Stimulated activated CD4-positive, alpha-beta T cell treated with anti-CD3 and anti-CD28 coated beads, Interleukin-4, amount 100 ng/mL, for 24 hours (primary cell): ENCODE data around the gene KPNB1.

ENCODE experiments used
- DNase-seq: peaks from one replicate; pipeline ENCODE4 v3.0.0-alpha.2; 2020

The KPNB1 gene

DNA sequence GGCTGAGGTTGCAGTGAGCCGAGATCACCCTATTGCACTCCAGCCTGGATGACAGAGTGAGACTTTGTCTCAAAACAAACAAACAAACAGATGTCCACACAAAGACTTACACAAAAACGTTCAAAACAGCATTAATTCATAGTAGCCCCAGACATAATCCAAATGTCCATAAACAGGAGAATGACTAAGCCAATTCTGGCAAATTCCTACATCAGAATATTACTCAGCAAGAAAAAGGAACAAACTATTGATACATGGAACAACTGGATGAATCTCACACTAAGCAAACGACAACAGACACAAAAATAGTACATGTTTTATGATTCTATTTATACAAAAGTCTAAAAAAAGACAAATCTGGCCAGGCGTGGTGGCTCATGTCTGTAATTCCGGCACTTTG is 10.8 kb upstream of the KPNB1 start:
- DNase-seq: no peak

DNA sequence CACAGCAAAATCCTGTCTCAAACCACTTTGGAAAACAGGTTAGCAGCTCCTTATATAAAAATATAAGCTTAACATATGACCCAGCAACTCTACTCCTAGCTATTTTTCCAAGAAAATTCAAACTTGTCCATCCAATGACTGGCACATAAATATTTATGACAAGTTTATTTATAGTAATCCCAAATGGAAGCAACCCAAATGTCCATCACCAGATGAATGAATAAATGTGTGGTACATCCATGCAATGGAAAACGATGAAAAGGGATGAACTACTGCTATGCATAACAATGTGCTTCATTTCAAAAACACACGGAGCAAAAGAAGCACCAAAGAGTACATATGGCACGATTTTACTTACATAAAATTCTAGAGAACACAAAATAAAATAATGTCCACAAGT is 9.6 kb upstream of the KPNB1 start:
- DNase-seq: no peak

DNA sequence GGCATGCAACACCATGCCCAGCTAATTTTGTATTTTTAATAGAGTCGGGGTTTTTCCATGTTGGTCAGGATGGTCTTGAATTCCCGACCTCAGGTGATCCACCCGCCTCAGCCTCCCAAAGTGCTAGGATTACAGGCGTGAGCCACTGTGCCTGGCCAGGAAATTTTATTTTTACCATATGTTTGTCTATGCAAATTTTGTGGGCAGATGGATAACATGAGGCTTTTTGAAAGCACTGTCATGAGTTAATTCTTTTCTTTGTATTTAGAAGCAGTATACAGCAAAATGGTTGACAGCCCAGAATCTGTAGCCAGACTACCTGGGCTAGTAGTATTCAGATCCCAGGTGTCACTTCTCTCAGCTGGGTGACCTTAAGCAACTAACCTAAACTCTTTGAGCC is 8.5 kb upstream of the KPNB1 start:
- DNase-seq: no peak

DNA sequence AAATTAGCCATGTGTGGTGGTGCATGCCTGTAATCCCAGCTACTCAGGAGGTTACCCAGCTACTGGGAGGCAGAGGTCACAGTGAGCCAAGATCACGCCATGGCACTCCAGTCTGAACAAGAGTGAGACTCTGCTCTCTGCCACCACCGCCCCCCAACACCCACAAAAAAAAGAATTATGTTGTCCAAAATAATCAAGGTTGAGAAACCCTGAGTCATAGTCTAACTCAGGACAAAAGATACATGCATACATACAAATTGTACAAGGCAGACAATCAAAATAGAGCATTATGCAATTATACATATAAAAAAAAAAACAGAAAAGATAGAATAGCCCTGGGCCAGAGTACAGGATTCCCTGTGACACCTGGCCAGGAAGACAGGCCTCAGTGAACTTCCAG is 6.6 kb upstream of the KPNB1 start:
- no peak for DNase-seq

DNA sequence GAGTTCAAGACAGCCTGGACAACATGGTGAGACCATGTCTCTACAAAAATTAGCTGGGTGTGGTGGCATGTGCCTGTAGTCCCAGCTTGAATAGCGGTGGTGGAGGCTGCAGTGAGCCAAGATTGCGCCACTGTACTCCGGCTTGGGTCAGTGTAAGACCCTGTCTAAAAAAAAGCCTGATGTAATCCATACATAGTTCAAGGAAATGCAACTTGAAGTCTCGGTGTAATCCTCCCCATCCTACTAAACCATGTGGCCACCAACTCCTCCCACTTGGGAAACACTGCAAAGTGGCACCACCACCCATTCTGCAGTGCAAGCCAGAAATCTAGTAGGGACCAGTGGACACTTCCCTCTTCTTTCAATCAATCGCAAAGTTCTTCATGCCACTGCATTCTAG is 5.4 kb upstream of the KPNB1 start:
- DNase-seq: no peak

DNA sequence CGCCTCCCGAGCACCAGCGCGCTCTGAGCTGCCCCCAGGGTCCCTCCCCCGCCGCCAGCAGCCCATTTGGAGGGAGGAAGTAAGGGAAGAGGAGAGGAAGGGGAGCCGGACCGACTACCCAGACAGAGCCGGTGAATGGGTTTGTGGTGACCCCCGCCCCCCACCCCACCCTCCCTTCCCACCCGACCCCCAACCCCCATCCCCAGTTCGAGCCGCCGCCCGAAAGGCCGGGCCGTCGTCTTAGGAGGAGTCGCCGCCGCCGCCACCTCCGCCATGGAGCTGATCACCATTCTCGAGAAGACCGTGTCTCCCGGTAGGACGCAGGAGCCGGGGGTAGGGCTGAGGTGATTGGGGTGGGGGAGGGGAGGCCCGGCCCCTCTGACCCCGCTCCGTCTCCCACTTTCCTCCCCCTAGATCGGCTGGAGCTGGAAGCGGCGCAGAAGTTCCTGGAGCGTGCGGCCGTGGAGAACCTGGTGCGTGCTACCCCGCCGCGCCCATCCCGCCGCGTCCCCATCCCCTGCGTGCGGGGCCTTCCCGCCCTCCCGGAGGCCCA is 329 bp downstream of the KPNB1 start:
- DNase-seq: peak; percentile 56

DNA sequence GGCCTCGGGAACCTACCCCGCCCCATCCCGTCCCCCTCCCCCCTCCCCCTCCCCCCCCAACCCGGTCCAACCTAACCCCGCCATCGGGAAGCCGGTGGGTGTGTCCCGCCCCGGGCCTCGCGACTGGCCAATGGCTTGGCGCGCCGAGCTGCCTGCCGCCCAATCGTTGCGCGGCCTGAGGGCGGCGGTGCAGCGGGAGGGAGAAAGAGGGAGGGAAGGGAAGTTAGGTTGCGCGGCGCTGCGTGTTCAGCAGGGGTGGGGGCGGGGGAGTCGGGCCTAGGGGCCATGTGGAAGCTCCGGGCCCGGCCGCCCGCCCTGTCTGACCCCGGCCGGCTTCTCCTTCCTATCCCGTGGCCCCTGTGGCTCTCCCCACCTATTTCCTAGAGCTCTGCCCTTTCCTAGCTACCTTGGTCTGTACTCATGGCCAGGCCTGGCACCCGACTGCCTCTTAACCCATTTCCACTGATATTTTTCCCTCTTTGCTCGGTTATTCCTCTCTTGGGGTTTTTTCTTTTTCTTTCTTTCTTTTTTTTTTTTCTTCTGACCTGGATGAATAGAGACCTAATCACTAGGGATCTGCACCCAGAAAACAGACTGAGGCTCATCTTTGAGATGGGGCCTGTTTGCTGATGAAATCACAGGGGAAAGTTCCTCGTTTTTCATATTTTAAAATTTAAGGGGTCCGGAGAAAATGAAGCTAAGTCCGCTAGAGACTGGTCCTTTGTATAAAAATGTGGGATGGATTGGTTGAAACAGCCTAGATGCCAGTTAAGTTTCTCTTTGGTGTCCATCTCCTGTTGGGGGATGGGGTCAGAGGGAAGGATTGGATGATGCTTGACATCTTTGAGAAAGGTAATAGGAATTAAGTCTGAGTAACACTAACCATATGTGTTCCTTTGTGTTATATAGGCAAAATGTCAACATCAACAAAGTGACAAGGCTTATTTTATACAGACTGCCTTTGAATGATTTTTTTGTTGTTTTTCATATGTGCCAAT is 1.1 kb downstream of the KPNB1 start:
- peak; percentile 95 for DNase-seq

DNA sequence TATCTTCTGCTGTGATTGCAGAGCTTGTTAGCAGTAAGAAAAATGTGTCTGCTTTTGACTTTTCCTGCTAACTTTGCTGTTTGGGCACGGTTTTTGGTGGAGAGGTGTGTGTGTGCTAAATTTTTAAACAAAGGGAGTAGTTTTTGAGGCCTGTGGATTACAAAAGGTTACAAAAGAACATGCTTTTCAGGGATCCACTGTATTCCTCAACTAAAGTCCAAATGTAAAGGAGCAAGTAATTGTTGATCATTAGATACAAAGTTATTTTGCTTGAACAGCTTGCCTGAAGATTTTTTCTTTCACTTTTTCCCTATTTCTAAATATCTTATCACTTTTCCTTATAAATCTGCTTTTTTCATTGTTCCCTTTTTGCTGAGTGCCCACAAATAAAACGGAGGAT is 2.0 kb downstream of the KPNB1 start:
- no peak for DNase-seq

DNA sequence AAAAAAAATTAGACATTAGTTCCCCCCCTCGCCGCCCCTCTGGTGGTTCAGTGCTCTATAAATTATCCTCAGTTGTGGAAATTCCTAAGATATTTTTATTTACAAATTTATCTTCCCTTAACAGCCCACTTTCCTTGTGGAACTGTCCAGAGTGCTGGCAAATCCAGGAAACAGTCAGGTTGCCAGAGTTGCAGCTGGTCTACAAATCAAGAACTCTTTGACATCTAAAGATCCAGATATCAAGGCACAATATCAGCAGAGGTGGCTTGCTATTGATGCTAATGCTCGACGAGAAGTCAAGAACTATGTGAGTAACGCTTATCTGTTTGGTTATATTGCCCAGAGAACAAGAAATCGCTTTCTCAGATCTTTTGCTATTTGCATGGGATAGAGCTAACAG is 2.9 kb downstream of the KPNB1 start:
- no peak for DNase-seq

DNA sequence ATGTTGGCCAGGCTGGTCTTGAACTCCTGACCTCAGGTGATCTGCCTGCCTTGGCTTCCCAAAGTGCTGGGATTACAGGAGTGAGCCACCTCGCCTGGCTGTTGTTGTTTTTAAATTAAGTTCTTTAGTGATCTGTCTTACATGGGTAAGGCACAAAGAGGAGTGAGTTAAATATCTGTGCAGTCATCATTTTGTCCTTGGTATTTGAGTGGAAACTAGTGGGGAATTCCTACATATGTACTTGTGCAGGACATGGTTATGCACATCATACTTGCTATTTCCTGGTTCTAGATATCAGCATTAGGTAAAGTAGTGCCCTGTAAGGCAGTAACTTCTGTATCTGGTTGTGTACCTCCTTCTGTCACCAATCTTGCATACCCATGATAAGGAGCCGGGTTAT is 3.7 kb downstream of the KPNB1 start:
- no peak for DNase-seq

DNA sequence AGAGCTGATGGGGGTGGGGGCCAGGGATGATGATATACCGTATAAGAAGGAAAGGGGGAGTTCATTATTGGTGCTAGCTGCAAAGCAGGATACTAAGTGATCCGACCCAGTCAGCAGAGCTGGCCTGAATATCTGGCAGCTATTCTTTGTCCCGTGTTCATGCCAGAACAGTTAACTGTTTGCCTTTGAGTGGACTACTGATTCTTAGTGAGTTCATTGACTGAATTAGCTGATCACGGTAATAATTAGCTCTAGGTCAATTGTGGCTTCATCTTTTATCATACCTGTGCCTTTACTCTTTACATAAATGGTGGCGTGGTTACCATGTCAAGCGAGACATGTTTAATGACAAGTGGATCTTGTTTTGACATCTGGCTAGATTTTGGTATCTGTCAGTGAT is 5.3 kb downstream of the KPNB1 start:
- DNase-seq: no peak

DNA sequence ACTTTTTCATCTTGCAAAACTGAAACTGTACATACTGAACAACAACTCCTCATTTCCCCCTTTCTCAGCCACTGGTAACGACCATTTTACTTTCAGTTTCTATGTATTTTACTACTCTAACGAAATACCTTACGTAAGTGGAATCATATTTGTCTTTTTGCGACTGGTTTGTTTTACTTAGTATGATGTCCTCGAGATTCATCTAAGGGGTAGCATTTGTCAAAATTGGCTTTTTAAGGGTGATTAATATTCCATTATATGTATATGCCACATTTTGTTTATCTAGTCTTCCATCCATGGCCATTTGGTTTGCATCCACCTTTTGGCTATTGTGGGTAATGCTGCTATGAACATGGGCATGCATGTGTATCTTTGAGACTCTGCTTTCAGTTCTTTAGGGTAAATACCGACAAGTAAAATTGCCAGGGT is 10.4 kb downstream of the KPNB1 start:
- no peak for DNase-seq

DNA sequence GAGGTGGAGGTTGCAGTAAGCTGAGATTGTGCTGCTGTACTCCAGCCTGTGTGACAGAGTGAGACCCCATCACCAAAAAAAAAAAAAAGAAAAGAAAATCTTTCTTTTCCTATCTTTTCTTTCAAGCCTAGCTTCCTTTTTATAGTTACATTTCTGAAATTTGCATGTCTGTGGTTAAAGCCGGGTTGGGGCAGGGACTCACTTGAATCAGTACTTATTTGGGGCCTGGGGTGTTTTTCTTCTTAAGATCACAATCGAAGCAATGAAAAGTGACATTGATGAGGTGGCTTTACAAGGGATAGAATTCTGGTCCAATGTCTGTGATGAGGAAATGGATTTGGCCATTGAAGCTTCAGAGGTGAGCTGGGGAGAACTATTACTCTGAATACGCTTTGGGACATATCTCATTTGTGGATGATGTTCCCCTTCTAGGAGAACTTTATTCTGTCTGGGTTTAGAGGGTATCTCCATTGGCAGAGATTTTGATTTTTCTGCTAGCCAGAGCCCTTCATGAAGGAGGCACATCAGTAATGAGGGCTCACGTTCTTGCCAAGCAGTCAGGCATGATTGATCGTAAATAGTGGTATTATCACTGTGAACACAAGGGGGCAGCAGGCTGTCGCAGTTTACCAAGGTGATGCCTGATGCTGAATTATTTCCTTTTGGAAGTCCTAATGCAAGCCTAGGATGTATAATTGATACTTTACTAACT is 14.3 kb downstream of the KPNB1 start:
- peak; percentile 69 for DNase-seq

DNA sequence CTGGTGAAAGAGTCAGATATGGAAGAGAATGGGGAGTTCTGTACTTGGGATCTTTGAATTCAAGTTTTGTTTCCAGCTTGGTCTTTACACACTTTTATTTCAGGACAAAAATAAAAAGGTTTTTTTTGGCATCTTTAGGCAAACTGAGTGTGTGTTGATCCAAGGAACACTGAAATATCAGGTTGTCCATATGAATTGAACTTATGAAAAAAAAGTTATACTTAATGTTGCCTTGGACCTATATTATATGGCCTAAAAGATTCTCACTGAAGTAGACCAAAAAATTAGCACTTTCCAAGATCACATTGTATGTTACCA is 14.9 kb downstream of the KPNB1 start:
- no peak for DNase-seq

DNA sequence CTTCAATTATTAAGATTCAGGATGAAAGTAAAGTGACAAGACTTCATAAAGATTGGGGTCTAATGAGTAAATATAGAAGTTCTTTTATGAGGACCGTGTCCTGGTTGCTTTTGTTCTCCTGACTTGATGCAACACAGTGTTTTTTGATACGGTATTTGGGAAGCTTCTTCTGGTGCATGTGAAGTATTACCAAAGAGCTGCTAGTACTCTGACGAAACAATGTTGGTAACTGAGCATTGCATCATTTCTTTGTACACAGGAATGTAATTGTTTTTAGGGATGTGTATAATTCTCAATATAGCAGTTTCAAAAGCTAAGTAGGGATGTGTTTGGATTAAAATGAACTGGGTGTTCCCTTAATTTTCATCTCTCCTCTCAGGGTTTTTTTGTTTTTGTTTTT is 15.9 kb downstream of the KPNB1 start:
- DNase-seq: no peak

DNA sequence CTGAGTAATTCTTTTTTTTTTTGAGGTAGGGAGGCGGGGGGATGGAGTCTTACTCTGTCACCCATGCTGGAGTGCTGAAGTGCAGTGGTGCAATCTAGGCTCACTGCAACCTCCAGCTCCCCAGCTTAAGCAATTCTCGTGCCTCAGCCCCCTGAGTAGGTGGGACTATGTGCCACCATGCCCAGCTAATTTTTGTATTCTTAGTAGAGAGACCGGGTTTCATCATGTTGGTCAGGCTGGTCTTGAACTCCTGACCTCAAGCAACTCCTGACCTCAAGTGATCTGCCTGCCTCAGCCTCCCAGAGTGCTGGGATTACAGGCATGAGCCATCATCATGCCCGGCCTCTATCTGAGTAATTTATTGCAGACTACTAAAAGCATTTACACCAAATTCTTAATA is 19.4 kb downstream of the KPNB1 start:
- no peak for DNase-seq

DNA sequence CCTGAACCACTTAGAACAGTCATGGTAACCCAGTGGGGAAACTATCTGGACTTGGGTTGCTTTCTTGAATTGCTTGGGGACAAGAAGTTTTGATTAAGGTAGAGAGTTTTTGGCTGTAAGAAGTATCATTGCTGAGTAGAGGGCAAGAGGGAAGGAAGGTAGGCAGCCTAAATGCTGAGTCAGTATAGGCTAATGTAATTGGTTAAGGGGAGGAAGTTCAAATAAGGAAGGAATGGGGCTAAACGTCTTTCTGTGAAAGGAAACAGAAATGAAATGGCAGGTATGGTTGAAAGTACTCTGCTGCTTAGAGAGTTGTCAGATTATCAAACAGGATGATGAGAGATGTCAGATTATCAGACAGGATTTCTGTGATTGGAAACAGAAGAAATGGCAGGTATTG is 20.3 kb downstream of the KPNB1 start:
- DNase-seq: no peak

DNA sequence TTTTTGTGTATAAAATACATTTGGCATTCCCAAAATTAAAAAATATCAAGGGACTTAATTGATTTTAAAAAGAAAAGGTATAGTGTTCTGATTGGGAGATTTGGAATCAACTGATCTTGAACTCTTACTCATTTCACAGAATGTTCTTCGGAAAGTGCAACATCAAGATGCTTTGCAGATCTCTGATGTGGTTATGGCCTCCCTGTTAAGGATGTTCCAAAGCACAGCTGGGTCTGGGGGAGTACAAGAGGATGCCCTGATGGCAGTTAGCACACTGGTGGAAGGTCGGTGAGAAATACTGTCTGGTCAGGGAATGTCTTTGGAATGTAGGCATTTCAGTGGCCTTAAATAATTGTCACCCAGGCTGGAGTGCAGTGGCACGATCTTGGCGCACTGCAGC is 24.8 kb downstream of the KPNB1 start:
- no peak for DNase-seq

DNA sequence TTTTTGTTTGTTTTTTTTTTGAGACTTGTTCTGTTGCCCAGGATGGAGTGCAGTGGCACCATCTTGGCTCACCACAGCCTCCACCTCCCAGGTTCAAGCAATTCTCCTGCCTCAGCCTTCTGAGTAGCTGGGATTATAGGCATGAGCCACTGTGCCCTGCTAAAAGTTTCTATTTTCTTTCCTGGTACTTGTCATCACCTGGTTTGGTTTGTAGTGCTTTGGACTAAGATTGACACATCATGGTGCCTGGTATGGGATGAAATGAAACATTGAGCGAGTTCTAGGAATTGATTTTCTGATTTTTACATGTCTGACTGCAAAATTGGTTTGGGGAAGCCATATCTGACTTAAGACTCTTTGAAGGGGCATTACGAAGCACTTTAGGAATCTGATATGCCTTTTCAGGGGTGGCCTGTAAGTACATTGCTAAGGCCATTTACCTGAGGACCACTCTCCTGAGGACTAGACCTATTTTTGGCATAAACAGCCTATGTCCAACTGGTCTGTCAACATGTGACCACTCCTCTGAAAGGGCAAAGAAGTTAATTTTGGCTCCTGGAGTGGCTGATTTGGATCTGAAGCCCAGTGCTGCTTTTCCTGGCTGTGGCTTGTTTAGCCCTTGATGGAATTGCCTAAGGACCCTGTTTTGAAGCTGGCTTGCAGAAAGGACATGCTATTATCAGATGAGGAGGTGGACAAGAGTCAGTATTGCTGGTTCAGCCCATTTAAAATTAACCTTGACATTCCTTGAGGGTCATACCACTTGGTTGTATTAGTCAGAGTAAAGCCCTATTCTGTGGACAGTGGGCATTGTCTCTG is 25.9 kb downstream of the KPNB1 start:
- DNase-seq: no peak

DNA sequence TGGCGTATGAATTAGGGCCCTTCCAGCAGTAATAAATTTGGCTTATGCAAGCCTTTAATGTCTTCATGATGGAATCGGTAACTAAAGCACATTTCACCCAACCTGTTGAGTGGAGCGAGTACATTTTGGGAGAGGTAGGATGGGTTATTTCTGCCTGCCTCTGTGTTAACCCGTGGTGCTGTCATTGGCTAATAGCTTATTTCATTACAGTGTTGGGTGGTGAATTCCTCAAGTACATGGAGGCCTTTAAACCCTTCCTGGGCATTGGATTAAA is 26.4 kb downstream of the KPNB1 start:
- no peak for DNase-seq

DNA sequence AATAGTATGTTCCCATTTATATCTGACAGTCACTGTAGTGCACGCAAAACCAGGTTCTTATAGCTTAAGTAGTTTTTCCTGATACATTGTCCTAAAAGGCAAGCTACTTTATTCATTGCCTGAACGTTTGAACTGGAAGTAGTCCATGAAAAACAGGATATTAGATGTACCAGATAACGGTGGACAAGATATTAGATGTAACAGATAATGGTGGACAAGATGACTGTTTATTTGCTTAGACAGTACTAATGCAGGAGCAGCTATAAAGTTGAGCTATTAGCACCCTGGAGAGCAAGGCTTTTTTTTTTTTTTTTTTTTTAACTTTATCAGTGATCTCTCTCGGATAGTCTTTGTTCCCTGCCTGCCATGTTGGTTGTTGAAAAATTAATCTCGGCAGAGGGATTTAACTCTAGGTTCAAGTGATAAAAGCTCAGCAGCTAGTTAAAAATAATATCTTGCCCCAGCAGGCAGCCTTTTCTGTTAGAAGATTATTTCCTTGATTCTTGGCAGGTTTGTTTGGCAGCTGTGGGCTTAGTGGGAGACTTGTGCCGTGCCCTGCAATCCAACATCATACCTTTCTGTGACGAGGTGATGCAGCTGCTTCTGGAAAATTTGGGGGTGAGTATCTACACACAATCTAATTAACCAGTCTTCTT is 26.9 kb downstream of the KPNB1 start:
- DNase-seq: no peak

DNA sequence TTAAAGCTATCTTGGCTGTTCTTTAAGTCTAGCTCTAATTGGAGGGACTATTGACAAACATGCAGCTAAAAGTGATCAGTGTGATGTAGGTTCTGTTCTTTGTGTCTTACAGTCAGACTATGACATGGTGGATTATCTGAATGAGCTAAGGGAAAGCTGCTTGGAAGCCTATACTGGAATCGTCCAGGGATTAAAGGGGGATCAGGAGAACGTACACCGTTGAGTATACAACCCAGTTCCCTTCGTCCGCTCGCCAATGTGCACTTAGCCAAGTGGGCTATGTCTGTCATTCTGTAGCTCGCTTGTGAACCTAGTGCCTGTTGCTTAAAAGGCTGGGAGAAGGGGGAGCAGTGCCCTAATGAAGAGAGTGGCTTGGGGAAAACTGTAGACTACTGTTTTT is 28.5 kb downstream of the KPNB1 start:
- no peak for DNase-seq

DNA sequence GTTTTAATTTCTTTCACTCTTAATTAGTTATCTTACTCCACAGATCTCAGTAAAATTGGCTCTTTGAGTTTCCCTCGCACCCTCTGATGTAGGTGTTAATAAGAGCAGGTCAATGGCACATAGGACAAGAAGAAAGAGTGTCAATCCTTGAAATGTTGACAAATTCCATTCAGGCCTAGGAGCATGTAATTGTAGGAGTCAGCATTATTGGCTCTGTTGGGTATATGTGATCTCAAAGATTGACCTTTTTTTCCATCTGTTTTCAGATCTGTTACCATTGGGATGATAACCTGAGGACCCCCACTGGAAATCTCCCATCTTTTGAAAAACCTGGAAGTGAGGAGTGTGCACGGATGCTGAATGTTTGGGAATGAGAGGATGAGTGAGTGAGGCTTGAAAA is 32.4 kb downstream of the KPNB1 start:
- no peak for DNase-seq
